PC-9 (cell line): ENCODE data around the gene GSE1. TPM values are rescaled to one million over a fixed set of nuclear protein-coding genes. Genes with fewer than 3 reads are reported as not detected.

Experiments
- BruUV-seq: library from RNA; stranded (reverse); fragments of 400-500 nt; replicated peaks from 2 replicates; lab custom pipeline; 2021; lab: Mats Ljungman, UMichigan
- CTCF ChIA-PET: fragments of 300-600 bp; sonication (Branson Sonifier 250); formaldehyde crosslinking; loops from one replicate; lab custom pipeline; 2022; ENCODE audit warnings: antibody characterized with exemption; lab: Charles Lee
- POLR2A ChIA-PET: fragments of 300-600 bp; sonication (Branson Sonifier 250); formaldehyde crosslinking; loops from one replicate; lab custom pipeline; 2022; ENCODE audit warnings: antibody characterized with exemption; ENCODE audit not compliant: unreplicated experiment; lab: Charles Lee
- DNase-seq, 2 experiments: peaks; one replicate each; pipeline versions ENCODE4 v3.0.0 to v3.0.0-alpha.2; 2015 to 2022; ENCODE audit warnings: mixed read lengths in 1 of 2
- H2AFZ ChIP-seq: fragments of 200-600 bp; sonication (generic); 2 replicates; pipeline ENCODE4 v1.8.1; 2017; ENCODE audit warnings: antibody characterized with exemption
- H3F3A ChIP-seq: fragments of 200-600 bp; sonication (generic); 2 replicates; pipeline ENCODE4 v1.8.1; 2017; ENCODE audit warnings: antibody characterized with exemption, mild to moderate bottlenecking, low read depth; ENCODE audit not compliant: insufficient read depth
- H3K27ac ChIP-seq: fragments of 200-600 bp; sonication (generic); 2 replicates; pipeline ENCODE4 v1.6.1; 2016; ENCODE audit warnings: mixed run types
- H3K27me3 ChIP-seq: fragments of 200-600 bp; sonication (generic); 2 replicates; pipeline ENCODE4 v1.6.1; 2016; ENCODE audit warnings: low read depth, mixed run types; ENCODE audit not compliant: insufficient read depth
- H3K36me3 ChIP-seq: fragments of 200-600 bp; sonication (generic); 2 replicates; pipeline ENCODE4 v1.6.1; 2016; ENCODE audit warnings: low read depth, mixed run types
- H3K4me1 ChIP-seq: fragments of 200-600 bp; sonication (generic); replicated peaks from 2 replicates; pipeline ENCODE4 v1.6.1; 2016; ENCODE audit warnings: mixed run types; ENCODE audit not compliant: insufficient read depth
- H3K4me2 ChIP-seq: fragments of 200-600 bp; sonication (generic); 2 replicates; pipeline ENCODE4 v1.6.1; 2017; ENCODE audit warnings: mixed run types
- H3K4me3 ChIP-seq: fragments of 200-600 bp; sonication (generic); 2 replicates; pipeline ENCODE4 v1.6.1; 2016; ENCODE audit warnings: mixed run types
- H3K79me2 ChIP-seq: fragments of 200-600 bp; sonication (generic); 2 replicates; pipeline ENCODE4 v1.6.1; 2017; ENCODE audit warnings: low read depth, mixed run types
- H3K9me2 ChIP-seq: fragments of 200-600 bp; sonication (generic); 2 replicates; pipeline ENCODE4 v1.8.1; 2017; ENCODE audit warnings: mild to moderate bottlenecking; ENCODE audit not compliant: insufficient read depth
- H3K9me3 ChIP-seq: fragments of 200-600 bp; sonication (generic); 2 replicates; pipeline ENCODE4 v1.8.1; 2016; ENCODE audit warnings: low read depth; ENCODE audit not compliant: insufficient read depth
- H4K20me1 ChIP-seq: fragments of 200-600 bp; sonication (generic); 2 replicates; pipeline ENCODE4 v1.8.1; 2017; ENCODE audit not compliant: insufficient read depth
- EZH2 ChIP-seq: fragments of 200-600 bp; sonication (generic); IDR thresholded peaks from 2 replicates; pipeline ENCODE4 v1.8.0; 2017; ENCODE audit warnings: antibody characterized with exemption, low read depth
- intact Hi-C: fragments of 100-400 bp; cut with micrococcal nuclease; formaldehyde crosslinking; loops from one replicate; pipeline ENCODE4 v1.10.0; 2022; ENCODE audit not compliant: unreplicated experiment
- total RNA-seq: library from RNA; stranded (reverse); gene quantifications from 2 replicates; pipeline ENCODE4 v1.2.3, GENCODE V29; 2021
- TF ChIP-seq, protein P1 (sequence below): fragments of 200-600 bp; sonication (generic); conservative IDR thresholded peaks from 2 replicates; pipeline ENCODE4 v1.6.1; 2017; ENCODE audit warnings: mixed run types, antibody characterized with exemption, mild to moderate bottlenecking, moderate library complexity

The GSE1 gene
- total RNA-seq, 1 experiment from 2014 or later: 83.5 TPM

DNA sequence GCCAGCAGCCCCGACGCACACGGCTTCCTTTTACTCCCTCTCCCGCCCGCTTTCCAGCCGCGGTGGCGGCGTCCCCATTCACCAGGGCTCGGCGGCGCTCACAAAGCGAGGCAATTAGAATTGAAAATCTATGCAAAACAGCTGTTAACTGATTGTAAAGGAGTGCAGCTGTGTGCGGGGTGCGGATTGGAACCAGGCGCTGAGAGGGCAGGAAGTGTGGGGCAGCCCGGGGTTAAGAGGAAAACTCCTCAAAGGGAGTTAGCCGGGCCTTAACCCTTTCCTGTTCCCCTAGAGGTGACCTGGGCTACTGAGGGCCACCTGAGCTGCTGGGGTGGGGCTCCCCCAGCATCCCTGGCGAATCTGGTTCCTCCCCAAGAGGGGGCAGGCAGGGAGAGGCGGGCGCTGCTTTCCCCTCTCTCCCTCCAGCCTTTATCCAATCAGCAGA lies 5.8 kb upstream of the GSE1 start:
- Histone ChIP-seq H3K79me2 (peaks cover 13% of the 10 kb centered on the region; the same call in 1 of the 2 replicates), H3K27me3 (no peaks in the 10 kb centered on the region), H4K20me1 (peaks cover 56% of the 10 kb centered on the region), H3K27ac (no peak overlapping the region), H3F3A (peaks cover 15% of the 10 kb centered on the region), H2AFZ (no peak overlapping the region), H3K4me1 (peaks cover 19% of the 10 kb centered on the region), H3K4me2 (no peak overlapping the region), H3K36me3 (no peaks in the 10 kb centered on the region), H3K9me2 (no peaks in the 10 kb centered on the region), H3K9me3 (no peaks in the 10 kb centered on the region), H3K4me3 (no peak overlapping the region)
- DNase-seq: no peak
- CTCF ChIA-PET: no interaction called here
- no peak for TF ChIP-seq EZH2
- TF ChIP-seq, protein P1, sequence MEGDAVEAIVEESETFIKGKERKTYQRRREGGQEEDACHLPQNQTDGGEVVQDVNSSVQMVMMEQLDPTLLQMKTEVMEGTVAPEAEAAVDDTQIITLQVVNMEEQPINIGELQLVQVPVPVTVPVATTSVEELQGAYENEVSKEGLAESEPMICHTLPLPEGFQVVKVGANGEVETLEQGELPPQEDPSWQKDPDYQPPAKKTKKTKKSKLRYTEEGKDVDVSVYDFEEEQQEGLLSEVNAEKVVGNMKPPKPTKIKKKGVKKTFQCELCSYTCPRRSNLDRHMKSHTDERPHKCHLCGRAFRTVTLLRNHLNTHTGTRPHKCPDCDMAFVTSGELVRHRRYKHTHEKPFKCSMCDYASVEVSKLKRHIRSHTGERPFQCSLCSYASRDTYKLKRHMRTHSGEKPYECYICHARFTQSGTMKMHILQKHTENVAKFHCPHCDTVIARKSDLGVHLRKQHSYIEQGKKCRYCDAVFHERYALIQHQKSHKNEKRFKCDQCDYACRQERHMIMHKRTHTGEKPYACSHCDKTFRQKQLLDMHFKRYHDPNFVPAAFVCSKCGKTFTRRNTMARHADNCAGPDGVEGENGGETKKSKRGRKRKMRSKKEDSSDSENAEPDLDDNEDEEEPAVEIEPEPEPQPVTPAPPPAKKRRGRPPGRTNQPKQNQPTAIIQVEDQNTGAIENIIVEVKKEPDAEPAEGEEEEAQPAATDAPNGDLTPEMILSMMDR: no peak
- no TSS peak for BruUV-seq
- POLR2A ChIA-PET: no interaction called here
- intact Hi-C loops: no loop called here

DNA sequence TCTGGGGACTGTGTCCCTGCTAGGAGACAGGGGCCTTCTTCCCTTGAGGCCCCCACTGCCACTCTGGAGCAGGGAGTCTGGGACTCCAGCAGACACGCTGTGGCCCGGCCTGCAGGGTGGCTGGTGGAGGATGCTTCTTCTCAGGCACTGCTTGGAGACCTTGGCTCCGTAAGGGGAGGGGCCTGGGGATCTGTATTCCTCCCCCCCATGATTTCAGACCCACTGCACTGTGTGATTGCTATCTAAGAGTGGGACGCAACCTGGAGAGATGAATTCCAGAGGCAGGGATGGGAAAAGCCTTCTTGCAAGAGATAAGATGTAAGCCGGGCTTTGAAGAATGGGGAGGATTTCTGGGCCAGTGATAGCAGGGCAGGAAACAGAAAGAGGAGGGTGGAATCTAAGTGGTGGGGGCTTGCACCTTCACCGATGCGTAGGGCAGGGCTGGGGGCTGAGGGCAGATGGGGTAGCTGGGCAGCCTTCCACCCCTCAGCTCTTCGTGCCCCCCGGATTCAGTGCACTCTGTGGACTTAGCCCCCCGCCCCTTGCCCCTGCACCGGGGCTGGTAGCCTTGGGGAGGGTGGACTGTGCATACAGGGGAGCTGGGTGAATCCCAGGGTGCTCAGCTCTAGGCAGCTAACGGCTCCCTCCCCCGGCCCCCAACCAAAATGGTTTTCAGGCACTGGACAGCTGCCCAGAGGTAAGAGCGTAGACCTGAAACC lies 5.2 kb upstream of the GSE1 start:
- POLR2A ChIA-PET: no interaction called here
- intact Hi-C loops: no loop called here
- CTCF ChIA-PET: no interaction called here
- Histone ChIP-seq H2AFZ (no peak overlapping the region), H4K20me1 (peaks cover 51% of the 10 kb centered on the region), H3K9me3 (no peaks in the 10 kb centered on the region), H3K4me1 (peaks cover 19% of the 10 kb centered on the region), H3F3A (peaks cover 20% of the 10 kb centered on the region), H3K36me3 (no peaks in the 10 kb centered on the region), H3K4me3 (no peak overlapping the region), H3K27ac (no peak overlapping the region), H3K9me2 (no peaks in the 10 kb centered on the region), H3K79me2 (peaks cover 13% of the 10 kb centered on the region; the same call in 1 of the 2 replicates), H3K4me2 (no peak overlapping the region), H3K27me3 (no peaks in the 10 kb centered on the region)
- no peak for DNase-seq
- no peak for TF ChIP-seq EZH2
- TF ChIP-seq, protein P1: no peak
- BruUV-seq: no TSS peak

DNA sequence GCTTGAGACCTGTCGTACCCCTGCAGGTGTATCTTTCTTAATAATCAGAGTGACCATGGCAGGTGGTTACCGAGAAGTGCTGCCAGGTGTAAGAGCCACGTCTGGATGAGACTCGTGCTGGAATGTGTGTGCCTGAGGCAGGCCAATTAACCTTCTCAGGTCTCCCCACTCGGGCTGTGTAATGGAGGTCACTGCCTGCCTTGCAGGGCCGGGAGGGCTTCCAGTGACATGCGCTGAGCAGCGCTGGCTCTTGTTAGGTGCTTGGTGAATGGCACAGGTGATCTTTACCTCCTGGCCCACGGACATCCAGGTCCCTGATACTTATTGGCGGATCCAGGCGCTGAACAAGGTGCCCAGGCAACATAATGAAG lies 4.6 kb upstream of the GSE1 start:
- Histone ChIP-seq H3K4me1 (peaks cover 19% of the 10 kb centered on the region), H3K36me3 (no peaks in the 10 kb centered on the region), H3K27ac (no peak overlapping the region), H3K9me3 (no peaks in the 10 kb centered on the region), H3K27me3 (no peaks in the 10 kb centered on the region), H3K9me2 (no peaks in the 10 kb centered on the region), H3F3A (peaks cover 20% of the 10 kb centered on the region), H4K20me1 (peaks cover 46% of the 10 kb centered on the region), H3K4me2 (no peak overlapping the region), H3K4me3 (no peak overlapping the region), H3K79me2 (peaks cover 17% of the 10 kb centered on the region), H2AFZ (no peak overlapping the region)
- TF ChIP-seq, protein P1: no peak
- no peak for TF ChIP-seq EZH2
- CTCF ChIA-PET: no interaction called here
- BruUV-seq: no TSS peak
- intact Hi-C loops: no loop called here
- DNase-seq: no peak
- POLR2A ChIA-PET: no interaction called here
